Measurements from ENCODE around the gene GALNT14. TPM values are rescaled to one million over a fixed set of nuclear protein-coding genes. Genes with fewer than 3 reads are reported as not detected.

The GALNT14 gene
- total RNA-seq, 1 donor from 2014 or later, result 0.39 TPM

- no peak for DNase-seq (ENCODE audit: low read depth in 2 of 2)
Observed at GRCh38 chr2:31087491-31087890, 50.7 kb downstream of the GALNT14 start.

- DNase-seq (ENCODE audit: low read depth in 2 of 2), result no peak
Observed at GRCh38 chr2:31086590-31086989, 51.6 kb downstream of the GALNT14 start.

GRCh38 chr2:31083234-31083993 lies 54.8 kb downstream of the GALNT14 start:
- no peak for DNase-seq (ENCODE audit: low read depth in 2 of 2)

- no peak for DNase-seq (ENCODE audit: low read depth in 2 of 2)
Observed at GRCh38 chr2:31082002-31082401, 56.2 kb downstream of the GALNT14 start.

- DNase-seq (ENCODE audit: low read depth in 2 of 2), result no peak
Observed at GRCh38 chr2:31081492-31081891, 56.7 kb downstream of the GALNT14 start.

GRCh38 chr2:31080361-31080760 lies 57.9 kb downstream of the GALNT14 start:
- DNase-seq (ENCODE audit: low read depth in 2 of 2), result no peak

GRCh38 chr2:31079665-31080064 lies 58.6 kb downstream of the GALNT14 start:
- DNase-seq (ENCODE audit: low read depth in 2 of 2), result no peak

- DNase-seq (ENCODE audit: low read depth in 2 of 2), result no peak
Observed at GRCh38 chr2:31078579-31079105, 59.6 kb downstream of the GALNT14 start.

GRCh38 chr2:31078011-31078410 lies 60.2 kb downstream of the GALNT14 start:
- DNase-seq (ENCODE audit: low read depth in 2 of 2), result no peak

GRCh38 chr2:31075941-31076590 lies 62.2 kb downstream of the GALNT14 start:
- no peak for DNase-seq (ENCODE audit: low read depth in 2 of 2)

- DNase-seq (ENCODE audit: low read depth in 2 of 2), result no peak
Observed at GRCh38 chr2:31075431-31075830, 62.8 kb downstream of the GALNT14 start.

GRCh38 chr2:31071741-31072140 lies 66.5 kb downstream of the GALNT14 start:
- DNase-seq (ENCODE audit: low read depth in 2 of 2), result no peak

GRCh38 chr2:31070339-31071125 lies 67.7 kb downstream of the GALNT14 start:
- no peak for DNase-seq (ENCODE audit: low read depth in 2 of 2)

GRCh38 chr2:31069643-31070325 lies 68.5 kb downstream of the GALNT14 start:
- no peak for DNase-seq (ENCODE audit: low read depth in 2 of 2)

GRCh38 chr2:31067259-31067658 lies 71.0 kb downstream of the GALNT14 start:
- no peak for DNase-seq (ENCODE audit: low read depth in 2 of 2)

- no peak for DNase-seq (ENCODE audit: low read depth in 2 of 2)
Observed at GRCh38 chr2:31066551-31066950, 71.7 kb downstream of the GALNT14 start.

GRCh38 chr2:31066086-31066485 lies 72.2 kb downstream of the GALNT14 start:
- no peak for DNase-seq (ENCODE audit: low read depth in 2 of 2)

GRCh38 chr2:31065356-31065755 lies 72.9 kb downstream of the GALNT14 start:
- DNase-seq (ENCODE audit: low read depth in 2 of 2), result no peak

- DNase-seq (ENCODE audit: low read depth in 2 of 2), result no peak
Observed at GRCh38 chr2:31060397-31060796, 77.8 kb downstream of the GALNT14 start.

- no peak for DNase-seq (ENCODE audit: low read depth in 2 of 2)
Observed at GRCh38 chr2:31058096-31059035, 79.9 kb downstream of the GALNT14 start.
